Embryonic facial prominence (tissue), 1 donor: ENCODE measurements around the gene ZFPL1.
A peak's percentile ranks its signal among the peaks of the same experiment; 100 is the strongest.

Source experiments
- DNase-seq: peaks from one replicate; pipeline ENCODE4 v3.0.0-alpha.2; 2016; ENCODE audit errors: extremely low spot score

ZFPL1 gene

DNA sequence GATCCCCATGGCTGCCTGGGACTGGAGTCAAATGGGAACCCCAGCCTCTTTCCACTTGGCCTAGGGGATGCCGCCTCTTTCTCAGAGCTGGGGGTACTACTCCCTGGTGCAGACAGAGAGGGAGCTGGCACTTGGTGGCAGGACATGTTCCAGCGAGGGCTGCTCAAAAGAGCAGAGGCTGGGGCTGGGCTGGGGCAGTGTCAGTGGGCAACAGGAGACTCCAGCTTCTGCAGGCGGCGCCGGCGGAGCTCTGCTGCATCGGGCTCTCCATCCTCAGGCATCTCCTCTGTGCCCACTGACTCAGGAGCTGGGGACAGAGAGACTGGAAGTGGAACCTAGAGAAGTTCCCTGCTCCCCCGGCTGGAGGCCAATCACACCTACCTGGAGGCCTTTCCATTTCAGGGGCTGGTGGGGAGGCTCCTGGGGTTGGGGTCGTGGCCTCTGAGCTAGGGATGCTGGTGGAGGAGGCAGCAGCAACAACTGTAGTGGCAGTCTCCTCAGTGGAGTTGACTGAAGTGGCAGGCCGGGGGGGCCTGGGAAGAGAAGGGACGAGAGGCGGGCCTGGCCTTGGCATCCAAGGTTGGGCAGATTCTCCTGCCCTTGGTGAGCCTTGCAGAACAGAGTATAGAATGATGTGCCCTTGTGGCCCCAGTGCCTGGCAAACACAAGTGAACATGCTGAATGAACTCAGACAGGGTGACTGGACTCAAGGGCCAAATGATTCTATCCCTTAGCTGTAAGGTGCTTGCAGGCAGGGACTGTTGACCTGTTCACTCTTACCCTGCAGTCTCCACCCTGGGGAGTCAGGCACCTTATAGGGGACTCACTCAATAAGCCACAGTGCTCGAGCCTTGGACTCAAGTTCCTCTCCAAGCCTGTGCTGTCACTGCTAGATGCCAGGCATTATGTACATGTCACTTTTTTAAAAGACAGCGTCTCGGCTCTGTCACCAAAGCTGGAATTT is 44.4 kb downstream of the ZFPL1 start:
- no peak for DNase-seq

GRCh38 chr11:65129649-65130441 is 45.8 kb downstream of the ZFPL1 start:
- DNase-seq, result no peak

- no peak for DNase-seq
Observed at GRCh38 chr11:65130631-65131416, 46.8 kb downstream of the ZFPL1 start.

GRCh38 chr11:65131417-65131776 is 47.4 kb downstream of the ZFPL1 start:
- no peak for DNase-seq

DNA sequence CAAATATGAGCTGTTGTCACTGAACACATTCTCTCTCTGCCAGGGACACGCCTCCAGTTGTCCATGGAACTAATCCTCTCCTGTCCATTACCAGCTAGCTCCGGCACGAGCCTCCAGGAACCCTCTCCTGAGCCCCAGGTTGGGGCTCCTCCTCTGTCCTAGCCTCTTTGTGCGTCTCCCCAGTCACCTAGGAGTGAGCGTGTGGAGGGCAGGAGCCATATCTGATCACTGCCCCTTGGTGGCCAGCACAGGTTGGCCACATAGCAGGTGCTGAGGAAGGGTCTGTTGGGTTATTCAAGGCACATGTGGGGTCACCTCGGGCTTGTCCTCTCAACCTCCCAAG is 47.8 kb downstream of the ZFPL1 start:
- no peak for DNase-seq

DNA sequence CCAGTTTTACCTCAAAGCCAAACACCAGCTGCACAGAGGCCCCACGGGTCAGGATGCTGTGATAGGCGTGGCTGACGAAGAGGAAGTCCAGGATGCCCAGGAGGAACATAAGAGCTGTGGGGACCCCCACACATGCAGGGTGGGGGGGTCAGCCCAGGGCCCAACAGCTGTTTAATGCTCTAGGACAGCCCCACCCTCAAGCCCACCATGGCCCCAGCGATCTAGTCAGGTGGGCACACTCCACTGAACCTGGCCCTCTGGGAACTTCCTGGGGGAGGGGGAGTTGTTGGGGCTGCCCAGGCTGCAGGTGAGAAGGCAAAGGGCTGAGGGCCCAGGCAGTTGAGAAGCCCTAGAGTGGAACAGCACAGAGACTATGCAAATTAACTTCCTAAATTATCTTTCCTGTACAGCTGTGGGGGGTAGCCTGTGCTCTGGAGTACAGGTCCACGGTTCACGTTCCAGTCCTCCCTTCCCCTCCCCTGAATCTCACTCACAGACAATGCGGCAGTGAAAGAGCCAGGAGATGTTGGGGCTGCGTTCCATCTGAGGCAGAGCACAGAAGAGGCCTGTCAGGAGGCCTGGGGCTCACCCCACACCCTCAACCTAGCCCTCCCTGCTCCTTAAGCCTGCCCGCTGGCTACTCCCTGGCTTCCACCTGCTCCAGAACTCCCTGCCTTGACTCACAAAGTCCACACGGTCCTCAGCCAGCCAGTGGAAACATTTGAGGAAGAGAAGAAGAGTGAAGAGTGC is 48.4 kb downstream of the ZFPL1 start:
- no peak for DNase-seq

DNA sequence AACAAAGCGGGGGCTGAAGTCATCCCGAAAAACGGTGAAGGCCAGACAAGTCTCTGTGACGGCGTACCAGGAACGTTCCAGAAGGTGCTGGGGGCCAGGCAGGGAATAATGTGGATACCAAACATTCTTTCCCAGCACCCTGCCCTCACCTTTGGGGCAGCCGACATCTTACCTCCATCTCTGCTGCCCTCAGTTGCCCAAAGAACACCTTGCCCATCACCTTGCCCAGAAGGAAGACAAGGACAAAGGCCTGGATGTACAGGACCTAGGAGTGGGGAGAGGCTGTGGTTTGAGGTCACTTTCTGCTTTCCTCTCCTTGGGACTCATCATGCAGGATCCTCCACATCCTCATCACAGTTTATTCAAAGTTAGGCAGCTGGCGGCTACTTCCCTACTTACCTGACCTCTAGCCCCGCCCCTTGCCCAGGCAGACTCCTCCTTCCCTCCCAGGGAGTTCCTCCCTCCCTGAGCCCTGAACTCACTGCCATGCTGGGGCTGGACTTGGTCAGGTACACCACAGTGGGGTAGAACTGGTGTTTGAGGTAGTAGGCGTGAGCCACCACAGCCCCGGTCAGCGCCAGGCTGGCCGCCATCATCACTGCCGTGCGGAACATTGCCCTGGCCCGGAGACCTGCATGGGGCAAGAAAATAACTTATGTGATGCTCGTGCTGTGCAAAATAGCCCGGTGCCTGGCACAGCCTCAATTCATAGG is 49.1 kb downstream of the ZFPL1 start:
- DNase-seq, result no peak

- no peak for DNase-seq
Observed at GRCh38 chr11:65133724-65134123, 49.7 kb downstream of the ZFPL1 start.

- DNase-seq, result peak; percentile 83
Observed at GRCh38 chr11:65134240-65134951, 50.4 kb downstream of the ZFPL1 start, which contains the start of gene SYVN1. Gene SYVN1, minus strand, starts transcription at chr11:65134519. Its CDS starts 918 bp downstream, at chr11:65133601.

DNA sequence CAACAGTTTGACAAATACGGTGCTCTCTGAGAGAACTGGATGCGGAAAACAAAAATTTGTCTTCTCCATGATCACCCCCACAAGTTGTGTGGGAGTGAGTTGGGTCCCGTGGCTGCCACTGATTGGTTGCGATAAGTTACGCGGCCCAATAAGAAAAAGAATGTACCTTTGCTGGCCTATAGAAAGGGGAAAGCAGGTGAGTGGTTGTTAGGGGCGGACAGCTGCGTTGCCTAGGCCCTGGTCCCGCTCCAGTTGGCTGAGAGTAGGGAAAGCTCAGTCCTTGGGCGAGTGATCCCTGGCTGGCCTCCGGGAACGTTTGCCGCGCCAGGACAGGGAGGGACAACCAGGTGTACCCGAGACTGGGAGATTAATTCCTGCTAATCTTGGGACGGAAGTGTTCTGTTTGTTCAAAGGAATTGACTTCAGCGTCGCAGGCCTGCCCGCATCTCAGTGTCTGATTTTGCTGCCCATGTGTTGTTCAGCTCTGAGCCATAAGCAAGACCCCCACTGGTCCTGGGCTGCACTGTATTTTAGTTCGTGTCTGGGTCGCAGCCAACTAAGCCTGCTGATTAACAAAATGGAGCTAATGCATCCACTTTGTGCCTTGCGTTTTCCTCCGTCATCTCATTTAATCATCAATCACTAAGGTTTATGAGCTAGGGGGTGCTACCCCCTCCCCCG is 51.1 kb downstream of the ZFPL1 start:
- peak; percentile 92 for DNase-seq

GRCh38 chr11:65135633-65136145 is 51.7 kb downstream of the ZFPL1 start:
- no peak for DNase-seq

DNA sequence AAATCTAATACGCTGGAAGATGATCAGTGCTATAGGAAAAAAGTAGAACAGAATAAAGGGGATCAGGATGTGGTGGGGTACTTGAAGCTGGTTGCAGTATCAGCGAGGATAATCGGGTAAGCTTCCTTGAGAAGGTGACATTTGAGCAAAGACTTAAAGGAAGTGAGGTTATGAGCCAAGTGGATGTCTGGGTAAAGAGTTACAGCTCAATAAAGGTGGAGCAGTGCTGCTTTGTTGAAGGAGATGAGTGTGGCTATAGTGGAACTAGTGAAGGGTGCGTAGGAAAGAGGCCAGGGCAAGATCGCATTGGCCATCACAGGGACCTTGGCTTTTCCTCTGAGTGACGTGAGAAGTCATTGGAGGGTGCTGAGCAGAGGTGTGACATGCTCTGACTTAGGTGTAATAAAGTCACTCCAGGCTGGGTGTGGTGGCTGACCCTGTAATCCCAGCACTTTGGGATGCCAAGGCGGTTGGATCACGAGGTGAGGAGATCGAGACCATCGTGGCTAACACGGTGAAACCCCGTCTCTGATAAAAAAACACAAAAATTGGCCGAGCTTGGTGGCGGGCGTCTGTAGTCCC is 52.6 kb downstream of the ZFPL1 start:
- DNase-seq, result no peak
